NCI-H1105 (cell line): ENCODE measurements around the gene SHROOM3.

Experiments used
- DNase-seq: peaks from one replicate; lab custom pipeline; 2025; lab: John Stamatoyannopoulos, UW

Gene SHROOM3

GRCh38 chr4:76781698-76782595, 346.9 kb downstream of the SHROOM3 start:
- no peak for DNase-seq

- DNase-seq, result no peak
These were observed 347.8 kb downstream of the SHROOM3 start for GRCh38 chr4:76782837-76783236.

- DNase-seq, result no peak
These were observed 348.8 kb downstream of the SHROOM3 start for GRCh38 chr4:76783836-76784235.

GRCh38 chr4:76784237-76784636, 349.2 kb downstream of the SHROOM3 start:
- no peak for DNase-seq

GRCh38 chr4:76787898-76788297, 352.9 kb downstream of the SHROOM3 start:
- DNase-seq, result no peak

GRCh38 chr4:76790377-76790776, 355.3 kb downstream of the SHROOM3 start:
- no peak for DNase-seq

- no peak for DNase-seq
These were observed 356.4 kb downstream of the SHROOM3 start for GRCh38 chr4:76791479-76791878.

- DNase-seq, result no peak
These were observed 357.4 kb downstream of the SHROOM3 start for GRCh38 chr4:76792418-76792817.

- DNase-seq, result no peak
These were observed 360.2 kb downstream of the SHROOM3 start for GRCh38 chr4:76795243-76795642.

- DNase-seq, result no peak
These were observed 364.1 kb downstream of the SHROOM3 start for GRCh38 chr4:76799140-76799539.

GRCh38 chr4:76799718-76800117, 364.7 kb downstream of the SHROOM3 start:
- DNase-seq, result no peak

- DNase-seq, result no peak
These were observed 365.9 kb downstream of the SHROOM3 start for GRCh38 chr4:76800902-76801301.

GRCh38 chr4:76801621-76802235, 366.7 kb downstream of the SHROOM3 start:
- DNase-seq, result no peak

GRCh38 chr4:76802236-76803021, 367.4 kb downstream of the SHROOM3 start:
- no peak for DNase-seq

GRCh38 chr4:76803522-76803921, 368.5 kb downstream of the SHROOM3 start:
- no peak for DNase-seq

- DNase-seq, result no peak
These were observed 369.1 kb downstream of the SHROOM3 start for GRCh38 chr4:76804096-76804495.

GRCh38 chr4:76806346-76806745, 371.3 kb downstream of the SHROOM3 start:
- DNase-seq, result no peak

- DNase-seq, result no peak
These were observed 371.7 kb downstream of the SHROOM3 start for GRCh38 chr4:76806757-76807156.

- no peak for DNase-seq
These were observed 374.7 kb downstream of the SHROOM3 start for GRCh38 chr4:76809594-76810305.

- DNase-seq, result no peak
These were observed 376.8 kb downstream of the SHROOM3 start for GRCh38 chr4:76811604-76812412.

- DNase-seq, result no peak
These were observed 378.0 kb downstream of the SHROOM3 start for GRCh38 chr4:76813070-76813469.
